Activated CD8-positive, alpha-beta memory T cell treated with anti-CD3 and anti-CD28 coated beads, Interleukin-2, amount 50 U/mL, for 4 hours (primary cell): ENCODE measurements around the gene HAO1.
"Not testable (repeated sequence)": the region's sequence is repeated elsewhere in the genome, so short reads cannot be mapped to it uniquely, and the experiment has no call there.

ENCODE experiments used
- DNase-seq: peaks from one replicate; pipeline ENCODE4 v3.0.0-alpha.2; 2020

The HAO1 gene

GRCh38 chr20:7850775-7851490 lies 89.3 kb downstream of the HAO1 start:
- DNase-seq, result no peak

DNA sequence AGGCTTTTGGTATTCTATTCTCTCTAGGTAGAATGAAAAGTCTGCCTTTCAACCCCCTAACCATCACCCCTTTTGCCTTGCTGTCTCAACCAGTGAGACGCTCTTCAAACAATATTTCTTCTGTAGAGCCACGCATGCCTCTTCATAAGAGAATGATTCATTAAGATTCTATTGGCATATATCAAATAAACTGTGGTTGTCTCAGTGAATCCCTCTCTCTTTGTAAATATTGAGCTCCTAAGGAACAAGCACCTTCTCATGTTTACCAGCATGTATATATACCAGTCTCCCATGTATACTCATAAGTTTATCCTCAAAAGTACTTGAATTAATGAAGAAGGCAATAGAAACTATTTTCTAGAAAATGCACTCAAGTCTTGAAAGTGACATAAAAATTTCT lies 90.6 kb downstream of the HAO1 start:
- DNase-seq, result no peak

DNA sequence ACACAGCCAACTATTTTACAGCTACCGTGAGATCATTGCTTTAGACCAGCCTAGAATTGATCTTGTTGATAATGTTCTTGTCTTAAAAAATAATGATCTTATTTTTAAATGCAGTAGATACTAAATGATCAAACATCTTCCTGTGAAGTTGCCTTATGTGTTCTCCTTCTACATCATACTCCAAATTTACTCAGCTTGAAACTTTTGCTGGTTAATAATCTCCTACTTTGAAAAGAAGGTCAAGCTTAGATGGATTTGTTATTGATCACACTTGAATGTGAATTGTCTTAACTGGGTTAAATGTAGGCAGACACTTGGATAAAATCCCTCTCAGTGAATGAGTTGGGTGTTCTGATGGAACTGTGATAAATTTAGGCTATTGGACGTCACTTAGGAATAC lies 91.9 kb downstream of the HAO1 start:
- no peak for DNase-seq

- DNase-seq, result no peak
Measured at GRCh38 chr20:7843613-7844012, 96.6 kb downstream of the HAO1 start.

DNA sequence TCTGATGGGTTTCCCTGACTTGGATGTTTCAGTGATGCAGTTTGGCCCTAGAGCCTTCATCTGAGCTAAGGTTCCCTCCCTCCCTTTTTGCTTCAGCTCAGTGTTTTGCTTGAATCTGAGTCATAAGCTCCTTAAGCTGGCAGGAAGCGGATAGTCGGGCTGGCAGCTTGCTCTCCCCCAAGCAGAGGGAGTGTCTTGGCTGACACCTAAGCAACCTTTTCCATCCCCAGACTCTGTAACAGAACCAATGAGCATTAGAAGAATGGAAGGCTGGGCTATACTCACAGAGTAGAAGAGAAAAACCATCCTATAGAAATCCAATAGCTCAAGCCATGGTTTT lies 98.3 kb downstream of the HAO1 start:
- DNase-seq, result no peak

DNA sequence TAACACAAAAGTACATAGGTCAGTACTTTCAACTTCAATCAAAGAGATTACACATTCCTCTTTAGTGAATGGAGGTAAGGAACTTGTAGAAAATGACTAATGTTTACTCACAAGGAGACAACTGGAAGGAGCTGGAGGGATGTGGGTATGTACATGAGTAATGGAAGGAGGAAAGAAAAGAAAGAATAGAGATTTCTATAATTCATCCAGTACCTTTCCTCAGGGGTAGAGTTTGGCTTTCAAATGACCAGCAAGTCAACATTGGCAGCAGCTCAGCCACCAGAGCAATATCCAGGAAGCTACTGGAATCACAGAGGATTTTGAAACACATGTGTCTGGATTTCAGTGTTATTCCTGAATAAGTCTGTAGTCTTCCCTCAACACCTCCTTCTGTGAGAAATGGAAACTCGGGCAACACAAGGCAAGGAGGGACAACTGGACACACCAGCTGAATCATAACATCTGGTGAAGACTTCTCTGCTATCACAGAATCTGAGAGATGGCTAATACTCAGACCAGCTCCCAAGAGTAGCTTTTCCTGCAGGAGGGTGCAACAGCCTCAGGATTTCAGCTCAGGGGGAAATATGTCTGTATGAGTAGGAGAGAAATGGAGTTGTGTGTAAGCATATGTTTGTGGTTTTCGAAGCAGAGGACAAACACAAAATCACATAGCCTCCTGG lies 98.8 kb downstream of the HAO1 start:
- no peak for DNase-seq

- no peak for DNase-seq
Measured at GRCh38 chr20:7836076-7836475, 104.2 kb downstream of the HAO1 start.

- not testable (repeated sequence) for DNase-seq
Measured at GRCh38 chr20:7834441-7834840, 105.8 kb downstream of the HAO1 start.
